Peyer's patch (tissue), 4 donors: ENCODE data around the gene AR.

Experiments
- POLR2A ChIP-seq, 2 donors: fragments of 450-650 bp; IDR thresholded peaks; one replicate each; pipeline ENCODE4 v1.5.1; 2017; ENCODE audit warnings: antibody characterized with exemption in 2 of 2, mild to moderate bottlenecking in 2 of 2, moderate library complexity in 2 of 2
- TF ChIP-seq, protein P1 (sequence below), 6 experiments: fragments of 450-650 bp in 4 of 6; fragments of 200-600 bp in 2 of 6; sonication (generic) in 1 of 6; IDR thresholded peaks; one replicate each; pipeline ENCODE4 v1.5.1; 2017 to 2019; ENCODE audit warnings: antibody characterized with exemption in 6 of 6, mild to moderate bottlenecking in 3 of 6, moderate library complexity in 1 of 6

DNA sequence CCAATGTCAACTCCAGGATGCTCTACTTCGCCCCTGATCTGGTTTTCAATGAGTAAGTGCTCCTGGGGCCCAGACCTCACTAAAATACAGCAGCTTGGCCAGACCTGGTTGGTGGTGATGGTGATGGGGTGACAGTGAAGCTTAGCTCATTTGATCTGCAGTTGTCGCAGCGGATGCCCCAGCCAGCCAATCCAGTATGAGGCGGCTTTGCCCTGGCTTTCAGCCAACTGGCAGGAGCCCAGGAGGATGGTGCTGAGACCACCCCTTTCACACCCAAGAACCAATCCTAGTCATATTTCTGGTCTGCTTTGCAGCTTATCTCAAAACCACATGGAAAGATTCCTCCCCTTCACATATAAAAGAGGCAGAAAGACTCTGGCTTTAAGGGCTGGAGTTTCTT, 173.8 kb downstream of the AR start:
- TF ChIP-seq POLR2A (IDR thresholded peaks at IDR 0.05), result no peak
- TF ChIP-seq, protein P1, sequence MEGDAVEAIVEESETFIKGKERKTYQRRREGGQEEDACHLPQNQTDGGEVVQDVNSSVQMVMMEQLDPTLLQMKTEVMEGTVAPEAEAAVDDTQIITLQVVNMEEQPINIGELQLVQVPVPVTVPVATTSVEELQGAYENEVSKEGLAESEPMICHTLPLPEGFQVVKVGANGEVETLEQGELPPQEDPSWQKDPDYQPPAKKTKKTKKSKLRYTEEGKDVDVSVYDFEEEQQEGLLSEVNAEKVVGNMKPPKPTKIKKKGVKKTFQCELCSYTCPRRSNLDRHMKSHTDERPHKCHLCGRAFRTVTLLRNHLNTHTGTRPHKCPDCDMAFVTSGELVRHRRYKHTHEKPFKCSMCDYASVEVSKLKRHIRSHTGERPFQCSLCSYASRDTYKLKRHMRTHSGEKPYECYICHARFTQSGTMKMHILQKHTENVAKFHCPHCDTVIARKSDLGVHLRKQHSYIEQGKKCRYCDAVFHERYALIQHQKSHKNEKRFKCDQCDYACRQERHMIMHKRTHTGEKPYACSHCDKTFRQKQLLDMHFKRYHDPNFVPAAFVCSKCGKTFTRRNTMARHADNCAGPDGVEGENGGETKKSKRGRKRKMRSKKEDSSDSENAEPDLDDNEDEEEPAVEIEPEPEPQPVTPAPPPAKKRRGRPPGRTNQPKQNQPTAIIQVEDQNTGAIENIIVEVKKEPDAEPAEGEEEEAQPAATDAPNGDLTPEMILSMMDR (IDR thresholded peaks at IDR 0.05), result no peak
